T-cell (primary cell): ENCODE data around the gene HNRNPL. TPM values are rescaled to one million over a fixed set of nuclear protein-coding genes. Genes with fewer than 3 reads are reported as not detected.

Experiments
- ATAC-seq, 4 experiments: fragments of 200-7000 bp in 3 of 4; fragments of 150-1000 bp in 1 of 4; cut with Tn5 transposase; replicated peaks in 1 of 4; 1 replicate in 3 of 4; 2 replicates in 1 of 4; pipeline ENCODE4 v1.10.0; 2021; ENCODE audit warnings: moderate library complexity in 3 of 4, mild to moderate bottlenecking in 2 of 4, moderate number of reproducible peaks in 1 of 4
- CTCF ChIA-PET, 2 donors: fragments of 300-600 bp; sonication (Branson Sonifier 250); formaldehyde crosslinking; loops; one replicate each; lab custom pipeline; 2022; ENCODE audit warnings: antibody characterized with exemption in 2 of 2; lab: Charles Lee
- POLR2A ChIA-PET, 2 donors: fragments of 300-600 bp; sonication (Branson Sonifier 250); formaldehyde crosslinking; loops; one replicate each; lab custom pipeline; 2022; ENCODE audit warnings: antibody characterized with exemption in 2 of 2; lab: Charles Lee
- DNase-seq, 35 experiments: peaks; one replicate each; pipeline versions ENCODE4 v3.0.0 to v3.0.0-alpha.2; 2013 to 2023
- H3K27ac ChIP-seq: one replicate; pipeline ENCODE4 v1.5.1; 2013; ENCODE audit warnings: low read length
- H3K27me3 ChIP-seq, 2 experiments: replicated peaks in 1 of 2; 1 replicate in 1 of 2; 2 replicates in 1 of 2; pipeline versions ENCODE4 v1.6.1 to v1.7.0; 2013; ENCODE audit warnings: low read length in 1 of 2, mixed read lengths in 1 of 2; ENCODE audit not compliant: control insufficient read depth in 2 of 2, insufficient read depth in 2 of 2; ENCODE audit errors: extremely low read depth in 1 of 2
- H3K36me3 ChIP-seq, 2 donors: 1 replicate in 1 of 2; 2 replicates in 1 of 2; pipeline versions ENCODE4 v1.6.1 to v1.7.0; 2013; ENCODE audit warnings: low read length in 1 of 2; ENCODE audit not compliant: control insufficient read depth in 2 of 2, insufficient read depth in 1 of 2; ENCODE audit errors: extremely low read depth in 1 of 2
- H3K4me1 ChIP-seq, 2 experiments: 1 replicate in 1 of 2; 2 replicates in 1 of 2; pipeline versions ENCODE4 v1.6.1 to v1.7.0; 2013; ENCODE audit warnings: low read length in 2 of 2, mixed read lengths in 1 of 2; ENCODE audit not compliant: insufficient read depth in 2 of 2, control insufficient read depth in 1 of 2; ENCODE audit errors: extremely low read depth in 1 of 2
- H3K4me3 ChIP-seq, 2 donors: 1 replicate in 1 of 2; 2 replicates in 1 of 2; pipeline versions ENCODE4 v1.5.1 to v1.7.0; 2013; ENCODE audit warnings: mild to moderate bottlenecking in 2 of 2, low read length in 1 of 2, moderate library complexity in 1 of 2; ENCODE audit not compliant: control insufficient read depth in 1 of 2; ENCODE audit errors: extremely low read depth in 1 of 2
- H3K9me3 ChIP-seq: 2 replicates; pipeline ENCODE4 v1.7.0; 2013
- H3K27ac Mint-ChIP-seq, 2 donors: one replicate each; pipeline ENCODE4 v1.8.0; 2020 to 2021; ENCODE audit warnings: mild to moderate bottlenecking in 2 of 2, mixed read lengths in 2 of 2
- H3K27me3 Mint-ChIP-seq, 2 donors: one replicate each; pipeline ENCODE4 v1.8.0; 2021 to 2022; ENCODE audit warnings: mixed read lengths in 2 of 2
- H3K36me3 Mint-ChIP-seq: one replicate; pipeline ENCODE4 v1.8.0; 2021; ENCODE audit warnings: mixed read lengths
- H3K4me1 Mint-ChIP-seq, 3 donors: one replicate each; pipeline ENCODE4 v1.8.0; 2020 to 2022; ENCODE audit warnings: mixed read lengths in 3 of 3, mild to moderate bottlenecking in 1 of 3
- H3K4me3 Mint-ChIP-seq, 3 donors: one replicate each; pipeline ENCODE4 v1.8.0; 2020 to 2022; ENCODE audit warnings: mild to moderate bottlenecking in 3 of 3, mixed read lengths in 3 of 3, moderate library complexity in 3 of 3
- H3K9me3 Mint-ChIP-seq, 3 donors: one replicate each; pipeline ENCODE4 v1.8.0; 2020 to 2022; ENCODE audit warnings: mixed read lengths in 3 of 3
- WGBS: methylation state at CpG from one replicate; pipeline ENCODE4 v1.1.5; 2013; ENCODE audit warnings: missing lambda C conversion rate; ENCODE audit not compliant: insufficient coverage; 5-methylcytosine and 5-hydroxymethylcytosine counted together
- total RNA-seq, 35 experiments: library from RNA in 6 of 35; stranded (reverse) in 6 of 35; fragments of 120-200 nt in 1 of 35; gene quantifications; one replicate each; pipeline versions ENCODE4 v1.2.1 to v1.2.4 and lab custom pipeline; 2013 to 2026

Gene HNRNPL
- total RNA-seq, 5 donors from 2014 or later (not counting 1 experiment from before 2014, with no cell fraction given) = 320 to 498 (median 330) TPM

- H3K9me3 ChIP-seq = no peaks in the 10 kb centered on the region
- DNase-seq = no peak
- CTCF ChIA-PET = interaction anchor here in 1 of 2 donors (1.4 kb wide), 1 partner anchor 9 kb away, joined by 3 read pairs; no protein-coding TSS in a partner anchor
- H3K4me3 ChIP-seq = no peak overlapping the region
- Mint-ChIP-seq H3K36me3 (peaks cover 70% of the 10 kb centered on the region), H3K27me3 (no peaks in the 10 kb centered on the region), H3K4me3 (peak overlapping the region; percentile 31 to 97 (median 34)), H3K9me3 (no peaks in the 10 kb centered on the region), H3K27ac (peak overlapping the region; percentile 84 to 92), H3K4me1 (peaks cover 86 to 92% (median 91%) of the 10 kb centered on the region in 3 donors)
- H3K27me3 ChIP-seq = no peaks in the 10 kb centered on the region
- POLR2A ChIA-PET = interaction anchor here (0.5 to 0.9 kb wide), 5 partner anchors 9 to 187 kb away, joined by 3 to 7 read pairs (median 3); no protein-coding TSS in a partner anchor
- H3K4me1 ChIP-seq = peaks cover 45 to 95% of the 10 kb centered on the region in 2 experiments
- H3K36me3 ChIP-seq = peaks cover 0 to 87% of the 10 kb centered on the region in 2 donors
- H3K27ac ChIP-seq = peak overlapping the region; percentile 64
- no peak for ATAC-seq
- WGBS = 76% methylated on average over 11 of the region's 11 CpGs
These were observed 5.6 kb downstream of the HNRNPL start for GRCh38 chr19:38844093-38844686.

GRCh38 chr19:38843175-38843758, 6.5 kb downstream of the HNRNPL start:
- H3K27ac ChIP-seq = peak overlapping the region; percentile 64
- H3K4me1 ChIP-seq = peaks cover 39 to 94% of the 10 kb centered on the region in 2 experiments
- DNase-seq (no peak), ATAC-seq (no peak)
- CTCF ChIA-PET = no interaction called here
- no peak overlapping the region for H3K4me3 ChIP-seq
- Mint-ChIP-seq H3K27ac (peak overlapping the region; percentile 84 to 92), H3K4me1 (peaks cover 76 to 91% (median 89%) of the 10 kb centered on the region in 3 donors), H3K4me3 (peak overlapping the region in 2 of 3 donors; percentile 9 to 97), H3K27me3 (no peaks in the 10 kb centered on the region), H3K36me3 (peaks cover 71% of the 10 kb centered on the region), H3K9me3 (no peaks in the 10 kb centered on the region)
- WGBS = 88% methylated on average over 8 of the region's 9 CpGs
- H3K9me3 ChIP-seq = no peaks in the 10 kb centered on the region
- H3K27me3 ChIP-seq = no peaks in the 10 kb centered on the region
- POLR2A ChIA-PET = interaction anchor here in 1 of 2 donors (0.6 to 1.7 kb wide), 2 partner anchors 11 to 42 kb away, joined by 7 to 10 read pairs; partner anchors contain the start of gene ECH1
- peaks cover under 1 to 91% of the 10 kb centered on the region in 2 donors for H3K36me3 ChIP-seq

DNA sequence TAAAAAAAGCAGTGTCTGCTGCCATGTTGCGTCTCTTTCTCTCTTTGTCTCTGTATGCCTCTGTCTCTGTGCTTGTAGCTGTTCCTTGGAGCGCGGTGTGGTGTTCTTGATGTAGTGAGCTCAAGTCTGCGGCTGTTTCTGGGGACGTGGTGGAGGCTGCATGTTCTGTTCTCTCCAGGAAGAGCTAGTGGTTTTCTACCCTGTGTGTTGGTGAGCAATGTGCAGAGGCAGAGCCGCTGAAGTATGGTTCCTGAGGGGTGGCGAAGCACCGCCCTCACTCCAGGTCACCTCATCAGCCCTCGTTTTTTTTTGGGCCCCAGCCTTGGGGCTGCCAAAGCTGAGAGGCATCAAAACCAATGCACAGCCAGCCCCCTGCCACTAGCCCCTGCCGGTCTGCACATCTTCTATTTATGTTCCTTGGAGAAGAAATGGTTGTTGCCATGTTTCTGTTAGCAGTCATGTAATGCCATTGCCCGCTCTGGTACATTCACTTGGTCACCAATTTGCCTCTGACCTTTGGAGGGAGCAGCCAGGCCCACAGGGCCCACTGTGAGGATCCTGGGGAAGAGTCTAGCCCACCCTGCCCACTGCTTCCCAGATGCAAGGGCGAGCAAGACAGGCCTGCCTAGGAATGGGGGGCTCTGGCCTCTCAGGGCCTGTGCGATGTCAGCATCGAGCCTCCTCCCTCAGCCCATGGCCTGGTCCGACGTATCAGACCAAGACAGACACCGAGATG, 7.2 kb downstream of the HNRNPL start:
- DNase-seq (peak; percentile 21 to 84 (median 64)), ATAC-seq (peak; percentile 81 to 91 (median 86))
- Mint-ChIP-seq H3K27me3 (no peaks in the 10 kb centered on the region), H3K27ac (peak overlapping the region; percentile 84 to 92), H3K4me3 (peak overlapping the region; percentile 75 to 97 (median 81)), H3K9me3 (no peaks in the 10 kb centered on the region), H3K4me1 (peaks cover 70 to 84% (median 83%) of the 10 kb centered on the region in 3 donors), H3K36me3 (peaks cover 70% of the 10 kb centered on the region)
- Histone ChIP-seq H3K27me3 (no peaks in the 10 kb centered on the region), H3K36me3 (peaks cover 7 to 94% of the 10 kb centered on the region in 2 donors), H3K4me3 (peak overlapping the region; percentile 18 to 38), H3K27ac (peak overlapping the region; percentile 64), H3K4me1 (peaks cover 36 to 87% of the 10 kb centered on the region in 2 experiments), H3K9me3 (no peaks in the 10 kb centered on the region)
- CTCF ChIA-PET = interaction anchor here (0.5 to 2.0 kb wide), 10 partner anchors 10 to 576 kb away, joined by 3 to 15 read pairs (median 4); partner anchors contain the start of genes ECH1 (in 1 of the 2), MRPS12 (in 1 of the 2), SAMD4B (in 1 of the 2) and SARS2 (in 1 of the 2)
- POLR2A ChIA-PET = interaction anchor here (0.6 to 1.7 kb wide), 7 partner anchors 9 to 88 kb away, joined by 3 to 10 read pairs (median 4); partner anchors contain the start of genes ECH1 (in 2 of the 2) and MRPS12 (in 1 of the 2)
- 14% methylated on average over 6 of the region's 17 CpGs for WGBS

DNA sequence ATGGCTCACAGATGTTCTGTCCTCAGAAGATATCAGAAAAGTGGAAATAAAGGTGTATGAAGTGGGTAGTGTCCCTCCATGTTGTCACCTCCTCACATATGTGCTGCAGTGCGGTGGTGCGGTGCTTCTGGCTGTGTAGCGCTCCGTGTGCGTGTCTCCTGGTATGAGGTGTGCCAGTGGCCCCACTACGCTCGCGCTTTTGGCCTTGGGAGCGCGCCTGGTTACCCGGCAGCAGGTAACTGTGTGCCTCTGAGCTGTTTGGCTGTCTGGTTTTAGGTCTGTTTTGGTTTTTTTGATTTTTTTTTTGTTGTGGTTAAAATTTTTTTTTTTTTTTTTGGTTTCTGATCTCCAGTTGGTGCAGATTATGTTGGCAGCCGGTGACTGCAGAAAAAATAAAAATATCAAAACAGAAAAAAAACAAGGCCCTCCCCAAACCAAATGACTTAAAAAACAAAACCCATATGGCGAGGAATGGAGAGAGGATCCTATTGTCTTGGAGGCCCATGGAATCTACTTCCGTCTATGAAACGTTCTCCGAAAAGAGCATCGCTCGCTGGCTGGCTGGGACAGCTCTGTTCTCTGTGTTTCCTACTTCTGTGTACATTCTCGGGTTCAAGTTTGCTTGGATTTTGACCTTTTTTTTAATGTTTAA, 7.9 kb downstream of the HNRNPL start:
- Mint-ChIP-seq H3K36me3 (peaks cover 73% of the 10 kb centered on the region), H3K4me3 (peak overlapping the region; percentile 75 to 97 (median 81)), H3K27ac (peak overlapping the region; percentile 84 to 92), H3K4me1 (peaks cover 64 to 79% (median 78%) of the 10 kb centered on the region in 3 donors), H3K9me3 (no peaks in the 10 kb centered on the region), H3K27me3 (no peaks in the 10 kb centered on the region)
- peak overlapping the region; percentile 64 for H3K27ac ChIP-seq
- ChIA-PET CTCF (interaction anchor here (0.5 to 2.0 kb wide), 10 partner anchors 10 to 575 kb away, joined by 3 to 15 read pairs (median 4); partner anchors contain the start of genes ECH1 (in 1 of the 2), MRPS12 (in 1 of the 2), SAMD4B (in 1 of the 2) and SARS2 (in 1 of the 2)), POLR2A (interaction anchor here (0.6 to 1.7 kb wide), 9 partner anchors 8 to 562 kb away, joined by 3 to 10 read pairs (median 4); partner anchors contain the start of gene ECH1 (in 2 of the 2))
- WGBS = 23% methylated on average over 16 of the region's 19 CpGs
- peaks cover 31 to 84% of the 10 kb centered on the region in 2 experiments for H3K4me1 ChIP-seq
- peak overlapping the region; percentile 19 to 38 for H3K4me3 ChIP-seq
- peak in 34 of 35 experiments; percentile 24 to 79 (median 54) for DNase-seq
- no peaks in the 10 kb centered on the region for H3K9me3 ChIP-seq
- peak; percentile 44 to 67 (median 48) for ATAC-seq
- H3K27me3 ChIP-seq = no peaks in the 10 kb centered on the region
- peaks cover 12 to 94% of the 10 kb centered on the region in 2 donors for H3K36me3 ChIP-seq

GRCh38 chr19:38841180-38841766, 8.5 kb downstream of the HNRNPL start:
- Histone ChIP-seq H3K27me3 (no peaks in the 10 kb centered on the region), H3K4me1 (peaks cover 30 to 78% of the 10 kb centered on the region in 2 experiments), H3K36me3 (peaks cover 16 to 93% of the 10 kb centered on the region in 2 donors), H3K27ac (peak overlapping the region; percentile 64), H3K4me3 (peak overlapping the region in 1 of 2 donors; percentile 19), H3K9me3 (no peaks in the 10 kb centered on the region)
- DNase-seq (no peak), ATAC-seq (no peak)
- Mint-ChIP-seq H3K4me1 (peaks cover 58 to 76% (median 74%) of the 10 kb centered on the region in 3 donors), H3K9me3 (no peaks in the 10 kb centered on the region), H3K27ac (peak overlapping the region; percentile 84), H3K4me3 (peak overlapping the region; percentile 37 to 97 (median 43)), H3K27me3 (no peaks in the 10 kb centered on the region), H3K36me3 (peaks cover 77% of the 10 kb centered on the region)
- ChIA-PET POLR2A (interaction anchor here (0.6 to 1.7 kb wide), 7 partner anchors 9 to 901 kb away, joined by 3 to 10 read pairs (median 5); partner anchors contain the start of gene ECH1 (in 1 of the 2)), CTCF (interaction anchor here in 1 of 2 donors (1.5 to 2.0 kb wide), 2 partner anchors 9 to 23 kb away, joined by 7 to 15 read pairs; partner anchors contain the start of gene ECH1)
- WGBS = 80% methylated on average over 5 of the region's 12 CpGs
